ENCODE data around the gene TOPBP1. TPM values are rescaled to one million over a fixed set of nuclear protein-coding genes. Genes with fewer than 3 reads are reported as not detected.

The TOPBP1 gene
- total and polyA plus RNA-seq, 2 of the 4 experiments (the other 2 are of a cell fraction) = 19.5 to 50.5 TPM

DNA sequence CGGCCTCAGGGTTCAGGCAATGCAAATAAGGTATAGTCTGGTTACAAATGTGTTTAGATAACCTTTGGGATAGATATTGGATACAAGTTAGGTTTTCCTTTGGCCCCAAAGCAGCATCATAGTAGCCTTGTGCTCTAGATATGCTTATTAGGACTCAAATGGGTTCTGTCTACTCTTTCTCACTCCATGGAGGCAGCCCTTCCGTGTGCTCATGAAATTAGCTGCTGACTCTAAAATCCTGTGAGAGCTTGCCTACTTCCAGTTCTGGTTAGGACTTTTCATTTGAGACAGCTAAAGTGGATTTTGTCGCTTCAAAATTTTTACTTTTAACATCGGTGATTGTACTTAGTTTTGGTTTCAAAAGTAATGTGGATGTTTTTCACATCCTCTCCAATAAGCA is 86.7 kb downstream of the TOPBP1 start:
- Histone ChIP-seq H2AK9ac (replicated peaks; ENCODE audit: low read depth, low read length, poor library complexity) (peak overlapping the region; percentile 71), H3K36me3 (ENCODE audit: control insufficient read depth, insufficient read depth, low read length) (peaks cover 19% of the 10 kb centered on the region), H2BK120ac (ENCODE audit: low read depth, low read length) (0 out of 2 replicates have a peak overlapping the region, but pooled peaks have one; percentile 66), H4K5ac (ENCODE audit: low read depth, low read length) (no peak overlapping the region; the same call in 1 of the 2 replicates), H3K4me2 (ENCODE audit: low read depth, low read length) (peak overlapping the region; percentile 95), H2AFZ (replicated peaks; ENCODE audit: low read length, poor library complexity) (no peak overlapping the region), H3K14ac (replicated peaks; ENCODE audit: low read depth, low read length) (peak overlapping the region; percentile 98), H3K4me3 (ENCODE audit: insufficient read depth, low read depth, low read length) (peak overlapping the region; percentile 75), H4K91ac (ENCODE audit: insufficient read depth, low read depth, low read length) (no peak overlapping the region), H3K27me3 (ENCODE audit: control insufficient read depth, insufficient read depth, low read length) (no peaks in the 10 kb centered on the region), H3K9me1 (ENCODE audit: insufficient read depth, low read length) (peaks cover 4% of the 10 kb centered on the region), H3K9me3 (ENCODE audit: control insufficient read depth, insufficient read depth, low read length) (no peaks in the 10 kb centered on the region), H3K27ac (ENCODE audit: insufficient read depth, low read length) (peak overlapping the region; percentile 24; the same call in 1 of the 2 replicates), H2BK5ac (ENCODE audit: low read depth, low read length, poor library complexity, severe bottlenecking) (peak overlapping the region; percentile 95), H3K9ac (ENCODE audit: low read depth, low read length) (peak overlapping the region; percentile 96), H3K56ac (ENCODE audit: extremely low read depth, insufficient read depth, low read length) (peak overlapping the region; percentile 90; the same call in 1 of the 2 replicates), H4K8ac (ENCODE audit: low read depth in 2 of 2, low read length in 2 of 2) (peak overlapping the region in 1 of 2 experiments; percentile 62; a peak in 1 of 4 replicates), H3K23ac (ENCODE audit: low read depth, low read length) (peak overlapping the region; percentile 99; the same call in 1 of the 2 replicates), H3K18ac (ENCODE audit: low read depth, low read length) (peak overlapping the region; percentile 50; the same call in 1 of the 2 replicates), H2BK20ac (ENCODE audit: low read depth, low read length) (no peak overlapping the region), H3K79me1 (ENCODE audit: low read depth in 1 of 2, low read length in 2 of 2) (peaks cover 0 to 27% of the 10 kb centered on the region in 2 experiments; a peak in 3 of 4 replicates), H2BK15ac (ENCODE audit: low read depth, low read length) (no peak overlapping the region), H4K20me1 (ENCODE audit: insufficient read depth, low read length) (peaks cover 56% of the 10 kb centered on the region), H3K4me1 (ENCODE audit: control insufficient read depth, insufficient read depth, low read length) (peaks cover 8% of the 10 kb centered on the region), H3K4ac (ENCODE audit: low read depth, low read length) (peak overlapping the region; percentile 90; the same call in 1 of the 2 replicates), H2AK5ac (ENCODE audit: low read depth, low read length) (no peak overlapping the region)
- in situ Hi-C loops (cut with MboI; ENCODE audit: low sequenced_read_pairs) = loop anchor here (5.0 kb wide), 1 partner anchor 108 kb away; no protein-coding TSS in a partner anchor
- dilution Hi-C loops (cut with HindIII; ENCODE audit: low sequenced_read_pairs, unreplicated experiment) = no loop called here
- ChIA-PET CTCF (no interaction called here), POLR2A (ENCODE audit: unreplicated experiment) (no interaction called here)
- ATAC-seq (ENCODE audit: low read depth) = no peak
- intact Hi-C loops (cut with micrococcal nuclease) = loop anchor here (2.0 to 10.0 kb wide), 2 partner anchors 42 to 230 kb away; partner anchors contain the start of gene SRPRB
- WGBS, 2 experiments (ENCODE audit: extremely low coverage in 2 of 2, insufficient read length in 1 of 2) = 0% methylated on average over 1 of the region's 4 CpGs; no CpG with 5 or more reads in 1 of the 2 experiments
- no TSS peak for BruUV-seq (replicated peaks)
- DNase-seq = no peak
- no peak for TF ChIP-seq SMC3 (IDR thresholded peaks at IDR 0.05; ENCODE audit: low read depth, low read length)
- TF ChIP-seq RFX5 (IDR thresholded peaks at IDR 0.05; ENCODE audit: low read depth, low read length) = no peak
- no peak for TF ChIP-seq RAD21 (IDR thresholded peaks at IDR 0.05; ENCODE audit: low read length)
- TF ChIP-seq CEBPB (IDR thresholded peaks at IDR 0.05; ENCODE audit: low read depth, low read length) = no peak
- no peak for TF ChIP-seq FOS (IDR thresholded peaks at IDR 0.05; ENCODE audit: low read depth, low read length)
- TF ChIP-seq, protein P1, sequence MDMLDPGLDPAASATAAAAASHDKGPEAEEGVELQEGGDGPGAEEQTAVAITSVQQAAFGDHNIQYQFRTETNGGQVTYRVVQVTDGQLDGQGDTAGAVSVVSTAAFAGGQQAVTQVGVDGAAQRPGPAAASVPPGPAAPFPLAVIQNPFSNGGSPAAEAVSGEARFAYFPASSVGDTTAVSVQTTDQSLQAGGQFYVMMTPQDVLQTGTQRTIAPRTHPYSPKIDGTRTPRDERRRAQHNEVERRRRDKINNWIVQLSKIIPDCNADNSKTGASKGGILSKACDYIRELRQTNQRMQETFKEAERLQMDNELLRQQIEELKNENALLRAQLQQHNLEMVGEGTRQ (IDR thresholded peaks at IDR 0.05; ENCODE audit: low read depth, low read length) = no peak
- TF ChIP-seq RCOR1 (IDR thresholded peaks at IDR 0.05; ENCODE audit: insufficient replicate concordance, low read length) = no peak
